ENCODE measurements around the gene GALNT9.
"Not testable (repeated sequence)": the region's sequence is repeated elsewhere in the genome, so short reads cannot be mapped to it uniquely, and the experiment has no call there.

The GALNT9 gene

DNA sequence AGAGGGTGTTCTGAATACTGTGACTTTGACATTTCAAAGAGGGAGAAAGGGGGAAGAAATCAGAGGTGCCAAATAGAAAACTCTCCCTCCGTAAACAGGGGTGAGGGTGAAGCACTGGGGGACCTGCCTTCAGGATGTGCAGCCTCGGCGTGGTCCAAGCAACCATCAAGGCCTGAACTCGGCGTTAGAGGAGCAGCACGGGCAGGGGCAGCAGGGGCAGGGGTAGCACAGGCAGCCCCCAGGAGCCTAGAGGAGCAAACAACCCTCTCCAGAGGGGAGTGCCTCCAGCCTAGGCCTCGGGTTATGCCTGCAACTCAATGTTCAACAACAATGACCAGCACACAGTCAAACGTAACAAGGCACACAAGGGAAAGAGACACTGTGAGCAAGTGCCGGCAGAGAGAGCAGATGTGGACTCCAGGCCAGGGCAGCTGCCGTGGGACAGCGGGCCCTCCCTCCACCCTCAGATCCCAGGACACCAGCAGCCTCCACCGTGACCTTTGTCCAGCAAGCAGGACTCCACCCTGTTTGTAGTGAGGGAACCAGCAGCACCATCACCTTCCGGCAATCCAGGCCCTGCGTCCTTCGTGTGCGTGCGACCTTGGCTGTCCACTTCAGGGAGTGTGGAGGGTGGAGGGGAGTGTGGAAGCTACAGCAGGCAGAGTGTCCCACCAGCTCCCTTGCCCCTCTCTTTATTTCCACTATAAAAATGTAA is 18.0 kb downstream of the GALNT9 start:
- FAIRE-seq, result no peak

DNA sequence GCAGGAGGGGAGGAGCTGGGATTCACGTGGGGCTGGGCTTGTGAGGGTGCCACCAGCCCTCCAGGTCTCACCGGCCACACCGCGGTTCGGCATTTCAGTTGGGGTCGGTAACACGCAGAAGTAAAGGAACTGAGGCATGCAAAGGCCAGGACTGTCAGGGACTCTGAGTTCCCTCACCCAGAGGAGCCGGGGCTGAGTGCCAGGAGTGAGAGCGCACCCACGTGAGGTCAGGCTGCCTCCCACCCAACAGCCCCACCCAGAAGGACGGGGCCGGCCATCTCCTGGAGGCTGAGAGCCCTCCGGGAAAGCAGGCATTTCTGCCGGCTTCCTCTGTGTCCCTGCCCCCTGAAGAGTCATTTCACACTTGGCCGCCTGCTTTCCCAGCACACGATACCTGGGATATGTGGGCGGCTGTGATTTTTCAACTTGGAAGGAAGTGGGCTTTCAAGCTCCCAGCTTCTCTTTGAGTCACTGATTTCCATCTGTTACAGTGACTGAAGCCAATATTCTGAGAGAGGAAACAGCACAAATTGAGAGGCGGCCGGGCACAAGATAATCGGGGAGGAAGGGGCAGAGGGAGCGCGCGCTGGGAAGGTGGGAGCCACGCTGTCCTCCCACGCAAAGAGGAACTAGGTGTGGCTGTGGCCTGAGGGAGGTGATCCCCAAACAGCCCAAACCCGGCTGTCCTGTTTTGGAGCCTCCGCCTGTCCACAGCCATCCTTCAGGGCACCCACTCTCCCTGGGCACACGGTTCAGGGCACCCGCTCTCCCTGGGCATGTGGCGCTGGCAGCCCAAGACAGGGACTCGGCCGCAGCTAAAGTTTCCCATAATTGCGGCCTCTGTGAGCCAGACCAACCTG is 19.0 kb downstream of the GALNT9 start:
- no peak for FAIRE-seq

DNA sequence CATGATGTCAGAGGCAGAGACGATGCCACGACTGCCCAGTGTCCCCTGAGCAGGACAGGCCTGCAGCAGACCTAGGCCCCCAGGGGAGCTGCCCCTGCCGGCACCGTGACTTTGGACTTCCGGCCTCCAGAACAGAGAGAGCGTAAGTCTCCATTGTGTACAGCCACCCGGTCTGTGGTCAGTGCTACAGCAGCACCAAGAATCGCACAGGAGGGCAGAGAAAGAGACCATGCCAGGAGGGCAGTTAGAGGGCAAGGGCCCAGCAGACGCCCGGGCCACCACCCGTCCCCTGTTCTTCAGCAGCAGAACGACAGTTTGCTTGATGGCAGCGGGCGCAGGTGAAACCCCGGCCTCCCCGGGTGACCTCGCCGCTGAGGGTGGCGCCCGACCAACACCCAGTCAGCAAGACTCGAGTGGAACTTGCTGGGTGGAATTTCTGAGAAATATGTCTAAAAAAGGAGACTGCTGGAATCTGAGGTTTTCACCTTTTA is 19.7 kb downstream of the GALNT9 start:
- FAIRE-seq, result no peak

DNA sequence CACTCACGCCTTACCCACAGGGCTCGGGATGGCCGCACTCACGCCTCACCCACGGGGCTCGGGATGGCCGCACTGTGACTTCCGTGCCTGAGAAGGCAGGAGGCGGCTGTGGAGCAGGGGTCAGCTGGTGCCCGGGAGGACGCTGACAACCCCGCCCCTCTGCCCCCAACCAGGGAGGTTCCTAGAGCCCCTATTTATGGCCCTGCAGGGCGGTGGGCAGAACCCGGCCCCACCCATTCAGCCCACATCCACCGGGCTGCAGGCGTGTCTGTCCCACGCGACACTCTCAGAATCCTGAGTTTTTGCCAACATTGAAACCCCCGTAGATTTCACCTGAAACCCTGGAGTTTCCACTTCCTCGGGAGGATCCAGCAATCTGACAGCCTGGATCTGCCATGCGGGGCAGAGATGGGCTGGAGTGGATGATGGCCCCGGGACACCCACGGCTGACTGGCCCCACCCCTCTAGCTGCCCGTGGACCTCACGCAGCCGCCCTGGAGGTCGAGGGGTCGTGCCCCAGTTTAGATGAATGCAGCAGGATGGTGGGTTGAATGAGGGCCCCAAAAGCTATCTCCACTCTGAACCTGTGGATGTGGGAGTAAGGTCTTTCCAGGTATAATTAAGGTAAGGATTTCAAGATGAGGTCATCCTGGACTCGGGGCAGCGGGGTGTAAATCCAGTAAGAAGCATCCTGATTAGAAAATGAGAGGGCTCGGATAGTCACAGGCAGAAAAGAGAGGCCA is 20.4 kb downstream of the GALNT9 start:
- no peak for FAIRE-seq

DNA sequence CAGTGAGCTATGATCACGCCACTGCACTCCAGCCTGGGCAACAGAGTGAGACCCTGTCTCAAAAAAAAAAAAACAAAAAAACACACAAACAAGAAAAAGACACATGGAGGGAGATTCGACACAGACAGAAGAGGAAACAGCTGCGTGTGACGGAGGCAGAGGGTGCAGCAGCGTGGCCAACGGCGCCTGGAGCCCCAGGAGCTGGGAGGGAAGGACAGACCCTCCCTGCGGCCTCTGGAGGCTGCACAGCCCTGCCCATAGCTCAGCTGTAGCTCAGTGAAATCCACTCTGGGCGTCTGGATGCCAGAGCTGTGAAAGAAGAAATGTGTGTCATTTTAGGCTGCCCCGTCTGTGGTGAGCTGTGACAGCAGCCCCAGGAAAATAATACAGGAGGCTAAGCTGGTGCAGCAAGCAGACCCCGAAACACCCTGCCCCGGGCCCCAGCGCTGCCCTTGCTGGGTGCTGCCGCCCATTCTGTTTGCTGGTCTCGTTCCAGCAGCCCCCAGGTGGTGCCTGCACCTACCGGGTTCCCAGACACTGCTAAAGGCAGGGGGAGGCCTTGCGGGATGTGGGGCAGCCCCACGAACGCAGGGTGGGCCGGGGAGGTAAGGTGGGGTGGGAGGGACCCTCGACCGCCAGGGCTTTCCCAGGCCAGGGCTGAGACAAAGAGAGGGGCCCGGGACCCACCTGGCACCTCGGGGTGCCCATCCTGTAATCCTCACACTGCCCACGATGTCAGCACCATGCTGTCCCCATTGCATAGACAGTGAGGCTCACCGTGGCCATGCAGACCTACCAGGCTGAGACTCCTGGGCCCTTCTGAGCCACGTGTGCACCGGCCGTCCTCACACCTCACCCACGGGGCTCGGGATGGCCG is 21.2 kb downstream of the GALNT9 start:
- no peak for FAIRE-seq

DNA sequence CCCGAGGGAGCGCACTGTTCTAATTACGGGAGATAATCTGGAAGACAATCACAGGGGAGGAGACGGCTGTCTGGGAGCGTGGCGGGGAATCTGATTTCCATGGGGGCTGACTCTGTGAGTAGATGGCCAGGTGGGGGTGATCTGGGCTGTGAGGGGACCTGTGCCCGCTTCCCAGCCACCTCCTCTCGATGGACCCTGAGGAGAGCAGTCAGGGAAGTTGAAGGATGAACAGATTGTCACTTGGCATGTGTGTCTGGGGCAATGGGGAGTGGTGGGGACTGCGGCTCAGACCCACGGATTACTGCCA is 22.6 kb downstream of the GALNT9 start:
- no peak for FAIRE-seq

DNA sequence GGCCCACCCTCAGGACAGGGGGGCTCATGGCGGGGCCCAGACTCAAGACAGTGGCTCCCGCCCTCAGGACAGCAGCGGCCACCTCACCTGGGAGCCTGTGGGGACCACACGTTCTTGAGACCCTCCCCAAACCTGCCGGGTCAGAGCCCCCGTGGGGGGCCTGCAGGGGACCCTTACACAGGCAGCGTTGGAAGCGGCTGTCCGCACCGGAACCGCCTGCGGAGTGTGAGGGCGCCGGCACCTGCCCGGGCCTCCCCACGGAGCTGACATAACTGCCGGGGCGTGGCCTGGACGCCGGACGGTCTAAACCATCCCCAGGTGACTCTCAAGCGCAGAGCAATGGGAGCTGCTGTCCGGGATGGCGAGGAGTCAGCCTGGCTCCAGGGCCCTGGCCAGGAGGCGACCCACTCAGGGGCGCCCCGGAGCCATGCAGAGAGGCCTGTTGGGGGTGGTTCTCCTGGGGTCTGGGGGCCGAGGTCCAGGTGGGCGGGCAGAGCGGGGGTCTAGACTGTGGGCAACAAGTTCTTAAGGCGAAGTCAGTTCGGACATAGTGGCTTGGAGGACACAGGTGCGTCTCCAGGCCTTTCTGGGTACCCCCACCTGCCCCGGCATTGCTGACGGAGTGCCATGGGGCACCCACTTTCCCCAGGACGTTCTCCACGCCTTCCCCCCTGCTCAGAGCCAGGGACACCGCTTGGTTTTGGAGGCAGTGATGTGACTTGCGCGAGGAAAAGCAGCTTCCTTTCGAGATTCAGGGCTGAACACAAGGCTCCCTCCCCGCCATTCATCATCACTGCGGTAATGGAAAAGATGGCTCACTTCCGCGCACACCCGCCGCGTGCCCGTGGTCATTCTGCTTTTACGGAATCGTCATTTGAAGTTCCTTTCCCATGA is 23.2 kb downstream of the GALNT9 start:
- FAIRE-seq, result no peak

DNA sequence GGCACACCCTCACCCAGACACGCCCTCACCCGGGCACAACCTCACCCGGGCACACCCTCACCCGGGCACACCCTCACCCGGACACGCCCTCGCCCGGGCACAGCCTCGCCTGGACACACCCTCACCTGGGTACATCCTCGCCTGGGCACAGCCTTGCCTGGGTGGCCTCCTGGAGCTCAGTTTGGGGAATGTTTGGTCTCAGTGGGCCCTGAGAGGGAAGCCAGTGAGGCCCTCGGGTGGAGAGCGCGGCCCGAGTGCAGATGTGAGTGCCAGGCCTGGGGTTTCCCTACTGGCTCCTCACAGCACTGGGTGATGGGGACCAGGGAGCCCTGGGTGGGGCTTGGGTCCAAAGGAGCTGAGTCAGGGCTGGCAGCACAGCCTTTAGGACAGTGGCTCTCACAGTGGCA is 23.8 kb downstream of the GALNT9 start:
- FAIRE-seq, result no peak

DNA sequence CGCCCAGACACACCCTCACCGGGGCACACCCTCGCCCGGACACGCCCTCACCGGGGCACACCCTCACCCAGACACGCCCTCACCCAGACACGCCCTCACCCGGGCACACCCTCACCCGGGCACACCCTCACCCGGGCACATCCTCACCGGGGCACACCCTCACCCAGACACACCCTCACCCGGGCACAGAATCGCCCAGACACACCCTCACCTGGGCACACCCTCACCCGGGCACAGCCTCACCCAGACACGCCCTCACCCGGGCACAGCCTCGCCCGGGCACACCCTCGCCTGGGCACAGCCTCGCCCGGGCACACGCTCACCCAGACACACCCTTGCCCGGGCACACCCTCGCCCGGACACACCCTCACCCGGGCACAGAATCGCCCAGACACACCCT is 24.5 kb downstream of the GALNT9 start:
- not testable (repeated sequence) for FAIRE-seq

DNA sequence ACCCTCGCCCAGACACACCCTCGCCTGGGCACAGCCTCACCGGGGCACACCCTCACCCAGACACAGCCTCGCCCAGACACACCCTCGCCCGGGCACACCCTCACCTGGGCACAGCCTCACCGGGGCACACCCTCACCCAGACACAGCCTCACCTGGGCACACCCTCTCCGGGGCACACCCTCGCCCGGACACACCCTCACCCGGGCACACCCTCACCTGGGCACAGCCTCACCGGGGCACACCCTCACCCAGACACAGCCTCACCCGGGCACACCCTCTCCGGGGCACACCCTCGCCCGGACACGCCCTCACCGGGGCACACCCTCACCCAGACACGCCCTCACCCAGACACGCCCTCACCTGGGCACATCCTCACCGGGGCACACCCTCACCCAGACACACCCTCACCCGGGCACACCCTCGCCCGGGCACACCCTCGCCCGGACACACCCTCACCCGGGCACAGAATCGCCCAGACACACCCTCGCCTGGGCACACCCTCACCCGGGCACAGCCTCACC is 25.5 kb downstream of the GALNT9 start:
- not testable (repeated sequence) for FAIRE-seq

DNA sequence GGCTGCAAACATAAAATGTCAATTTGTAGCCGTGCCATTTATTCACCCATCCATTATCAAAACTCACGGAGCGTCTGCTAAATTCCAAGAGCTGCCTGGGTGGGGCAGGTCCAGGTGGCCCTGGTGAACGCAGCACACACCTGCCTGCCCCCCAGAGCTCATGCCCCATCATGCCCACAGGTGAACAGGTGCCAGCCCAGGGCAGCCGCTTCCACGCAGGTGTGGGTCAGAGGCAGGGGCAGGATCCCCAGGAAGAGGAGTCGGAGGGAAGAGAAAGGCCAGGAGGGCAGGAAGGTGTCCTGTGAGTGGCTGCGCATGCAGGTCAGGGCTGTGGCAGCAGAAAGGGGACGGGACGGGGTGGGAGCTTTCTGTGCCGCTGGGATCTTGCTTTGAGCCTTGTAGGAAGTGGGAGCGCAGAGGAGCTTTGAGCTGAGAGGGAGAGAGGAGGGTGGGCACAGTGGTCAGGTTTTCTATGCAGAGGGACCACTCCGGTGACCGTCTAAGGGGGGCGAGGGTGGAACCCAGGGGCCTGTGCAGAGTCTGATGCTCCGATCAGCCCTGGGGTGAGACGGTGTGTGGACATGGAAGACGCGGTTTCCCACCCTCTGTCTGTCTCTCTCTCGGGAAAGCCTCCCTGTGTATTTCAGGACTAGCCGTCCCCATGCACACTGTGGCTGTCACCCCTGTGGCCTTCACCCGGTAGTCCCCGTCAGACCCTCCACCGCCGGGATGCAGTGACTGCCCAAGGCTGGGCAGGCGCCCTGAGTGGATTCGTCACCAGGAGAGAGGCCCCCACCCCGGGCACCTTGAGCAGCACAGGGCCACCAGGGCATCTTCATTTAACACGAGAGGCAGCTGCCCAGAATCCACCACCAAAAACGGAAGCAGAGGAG is 26.7 kb downstream of the GALNT9 start:
- no peak for FAIRE-seq

DNA sequence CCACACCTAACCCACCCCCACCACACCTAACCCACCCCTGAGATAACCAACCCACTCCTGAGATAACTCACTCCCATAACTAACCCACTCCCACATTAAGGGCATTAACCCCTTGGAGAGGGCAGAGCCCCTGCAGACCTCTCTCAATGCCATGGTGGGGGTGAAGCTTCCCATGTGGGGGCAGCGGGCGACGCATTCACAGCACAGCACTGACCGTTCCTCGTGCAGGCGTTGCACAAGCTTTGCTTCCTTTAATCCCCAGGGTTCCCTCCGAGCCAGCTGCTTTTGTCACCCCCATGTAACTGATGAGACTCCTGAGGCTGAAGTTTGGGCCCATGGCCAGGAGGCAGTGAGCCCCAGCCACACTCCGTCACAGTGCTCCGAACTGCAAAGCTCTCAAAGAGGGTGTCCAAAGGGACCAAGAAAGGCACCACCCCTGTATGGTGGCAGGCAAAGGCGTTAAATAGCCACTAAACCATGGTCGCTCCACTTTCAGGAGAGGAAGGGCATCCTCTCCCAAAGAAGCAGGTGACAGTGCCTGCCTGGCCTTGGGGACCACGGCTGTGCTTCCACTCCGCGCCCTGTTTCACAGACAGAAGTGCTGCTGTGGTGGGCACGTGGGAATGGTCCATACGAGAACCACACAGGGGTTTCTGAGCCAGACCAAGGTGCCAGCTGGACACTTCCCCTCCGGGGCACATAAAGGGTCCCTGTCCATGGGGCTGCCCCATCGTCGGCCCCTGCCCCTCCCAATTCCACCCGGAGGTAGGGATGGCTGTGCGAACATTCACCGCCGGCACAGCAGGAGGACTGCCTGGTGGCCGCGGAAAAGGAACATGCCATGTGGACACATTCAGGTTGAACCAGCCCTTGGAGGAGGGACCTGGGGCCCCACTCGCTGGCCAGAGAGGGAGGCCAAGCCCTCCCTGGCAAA is 28.3 kb downstream of the GALNT9 start:
- no peak for FAIRE-seq

DNA sequence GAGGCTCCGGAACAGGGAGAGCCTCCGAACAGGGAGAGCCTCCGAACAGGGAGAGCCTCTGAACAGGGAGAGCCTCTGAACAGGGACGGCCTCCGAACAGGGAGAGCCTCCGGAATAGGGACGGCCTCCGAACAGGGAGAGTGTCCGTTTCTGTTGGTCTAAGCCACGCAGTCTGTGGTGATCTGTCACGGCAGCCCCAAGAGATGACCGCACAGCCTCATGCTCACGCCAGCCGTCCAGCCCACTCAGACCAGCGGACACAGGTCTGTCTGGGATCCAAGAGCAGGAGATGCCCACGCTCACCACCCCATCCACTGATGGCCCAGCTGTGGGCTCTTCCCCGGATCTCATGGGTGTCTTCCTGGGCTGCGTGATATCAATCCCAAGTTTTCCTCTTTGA is 33.3 kb downstream of the GALNT9 start:
- FAIRE-seq, result no peak

DNA sequence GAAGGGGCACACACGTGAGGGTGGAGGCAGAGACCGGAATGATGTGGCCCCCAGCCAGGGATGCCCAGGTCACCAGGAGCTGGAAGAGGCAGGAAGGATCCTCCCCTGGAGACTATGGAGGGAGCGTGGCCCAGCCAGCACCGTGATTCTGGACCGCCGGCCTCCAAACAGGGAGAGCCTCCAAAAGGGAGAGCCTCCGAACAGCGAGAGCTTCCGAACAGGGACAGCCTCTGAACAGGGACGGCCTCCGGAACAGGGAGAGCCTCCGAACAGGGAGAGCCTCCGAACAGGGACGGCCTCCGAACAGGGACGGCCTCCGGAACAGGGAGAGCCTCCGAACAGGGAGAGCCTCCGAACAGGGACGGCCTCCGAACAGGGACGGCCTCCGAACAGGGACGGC is 33.8 kb downstream of the GALNT9 start:
- not testable (repeated sequence) for FAIRE-seq

DNA sequence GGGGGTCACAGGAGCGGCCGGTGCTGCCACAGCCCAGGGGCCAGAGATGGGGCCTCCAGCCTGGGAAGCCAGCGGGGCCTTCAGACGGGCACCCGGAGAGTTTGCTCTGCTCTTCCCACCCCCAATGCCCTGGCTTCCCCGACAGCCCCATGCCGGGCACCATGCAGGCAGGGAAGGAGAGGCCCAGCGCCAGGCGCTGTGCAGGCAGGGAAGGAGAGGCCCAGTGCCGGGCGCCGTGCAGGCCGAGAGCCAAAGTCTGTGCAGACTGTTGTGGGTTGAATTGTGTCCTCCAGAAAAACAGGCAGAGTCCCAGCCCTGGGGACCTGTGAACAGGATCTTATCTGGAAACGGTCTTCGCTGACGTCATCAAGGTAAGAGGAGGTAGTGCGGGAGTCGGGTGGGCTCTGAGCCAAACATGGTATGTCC is 34.3 kb downstream of the GALNT9 start:
- no peak for FAIRE-seq

DNA sequence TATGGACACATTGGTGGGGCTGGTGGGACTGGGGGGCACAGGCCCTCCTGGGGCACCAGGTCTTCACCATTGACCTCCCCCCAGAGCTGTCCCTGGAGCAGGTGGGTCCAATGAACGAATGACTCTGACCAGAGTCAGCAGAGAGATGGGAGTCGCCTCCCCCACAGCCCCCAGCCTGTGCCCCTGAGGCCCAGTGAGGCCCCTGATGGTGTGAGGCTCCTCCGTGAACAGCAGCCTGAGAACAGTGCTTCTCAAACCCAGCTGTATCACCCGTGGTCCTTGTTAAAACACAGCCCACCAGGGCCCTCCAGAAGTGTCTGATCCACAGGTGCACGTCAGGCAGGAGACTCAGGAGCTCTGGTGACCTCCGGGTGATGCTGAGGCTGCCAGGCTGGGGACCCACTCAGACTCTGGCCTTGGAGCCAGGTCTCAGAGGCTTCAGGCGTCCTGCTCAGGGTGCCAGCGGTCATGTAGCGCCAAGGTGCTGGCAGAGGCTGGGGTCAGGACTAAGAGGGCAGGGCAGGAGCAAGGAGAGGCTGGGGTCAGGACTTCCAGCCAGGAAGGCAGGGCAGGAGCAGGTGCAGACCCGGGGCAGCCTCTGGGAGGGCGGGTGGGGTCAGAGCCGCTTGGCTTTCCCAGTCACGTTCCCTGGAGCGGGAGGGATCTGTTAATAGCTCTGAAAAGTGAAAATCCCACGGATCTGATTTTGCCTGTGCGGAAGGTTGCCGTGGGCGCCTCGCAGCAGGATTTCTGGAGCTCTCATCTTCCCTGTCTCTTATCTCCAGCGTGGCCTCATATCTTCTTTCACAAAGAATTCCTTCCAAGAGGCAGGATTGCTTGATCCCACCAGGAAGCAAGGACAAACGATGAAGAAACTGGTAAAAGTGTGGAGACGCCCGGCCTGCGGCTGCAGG is 35.0 kb downstream of the GALNT9 start:
- no peak for FAIRE-seq

Data from colon (tissue), 2 donors.